HG03565 (cell line): ENCODE measurements around the gene DNAJC17.

Experiments used
- ATAC-seq: cut with Tn5 transposase; IDR thresholded peaks from one replicate; pipeline ENCODE4 v1.9.1; 2021; ENCODE audit warnings: mild to moderate bottlenecking, moderate library complexity; ENCODE audit not compliant: unreplicated experiment

Gene DNAJC17

DNA sequence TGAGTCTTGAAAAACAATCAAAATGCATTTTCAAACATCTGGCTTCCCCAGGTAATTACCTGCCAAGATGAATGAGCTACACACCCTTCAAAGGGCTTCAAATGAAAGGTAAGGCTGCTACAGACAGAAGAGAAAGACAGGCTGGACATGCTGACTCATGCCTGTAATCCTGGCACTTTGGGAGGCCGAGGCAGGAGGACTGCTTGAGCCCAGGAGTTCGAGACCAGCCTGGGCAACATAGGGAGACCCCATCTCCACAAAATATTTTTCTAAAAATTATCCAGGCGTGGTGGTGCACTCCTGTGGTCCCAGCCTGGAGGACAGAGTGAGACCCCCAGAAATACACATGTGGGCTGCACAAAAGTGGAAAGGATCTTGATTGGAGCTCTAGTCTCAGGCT lies 14.9 kb downstream of the DNAJC17 start:
- no peak for ATAC-seq

DNA sequence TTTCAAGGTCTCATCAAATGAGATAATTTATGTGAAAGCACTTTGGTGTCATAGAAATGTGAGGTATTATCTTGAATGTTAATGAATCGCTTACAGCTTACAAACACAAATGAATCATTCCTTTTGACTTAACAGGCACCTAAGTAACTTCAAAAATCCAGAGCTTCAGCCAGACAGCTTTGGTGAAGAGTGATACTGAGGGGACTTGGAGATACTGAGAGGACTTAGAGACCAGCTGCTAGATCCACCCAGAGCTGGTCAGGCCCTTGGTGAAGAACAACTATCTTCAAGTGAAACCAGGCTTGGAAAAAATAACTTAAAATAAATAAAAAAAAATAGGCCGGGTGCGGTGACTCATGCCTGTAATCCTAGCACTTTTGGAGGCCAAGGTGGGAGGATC lies 16.6 kb downstream of the DNAJC17 start:
- ATAC-seq = no peak

DNA sequence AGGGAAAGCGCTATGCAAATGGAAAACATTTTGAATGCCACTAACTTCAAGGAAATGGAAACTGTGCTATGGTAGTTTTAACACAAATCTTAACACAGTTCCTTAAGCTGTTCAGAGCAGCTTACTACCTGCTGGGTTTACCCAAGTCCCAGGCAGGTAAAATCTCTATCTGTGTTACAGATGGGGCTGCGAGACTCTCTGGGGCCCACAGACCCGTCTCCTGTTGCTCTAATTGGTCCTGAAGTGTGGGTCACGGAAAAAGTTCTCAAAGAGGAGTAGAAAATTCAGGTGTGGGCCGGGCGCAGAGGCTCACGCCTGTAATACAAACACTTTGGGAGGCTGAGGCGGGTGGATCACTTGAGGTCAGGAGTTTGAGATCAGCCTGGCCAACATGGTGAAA lies 17.3 kb downstream of the DNAJC17 start:
- ATAC-seq = no peak

DNA sequence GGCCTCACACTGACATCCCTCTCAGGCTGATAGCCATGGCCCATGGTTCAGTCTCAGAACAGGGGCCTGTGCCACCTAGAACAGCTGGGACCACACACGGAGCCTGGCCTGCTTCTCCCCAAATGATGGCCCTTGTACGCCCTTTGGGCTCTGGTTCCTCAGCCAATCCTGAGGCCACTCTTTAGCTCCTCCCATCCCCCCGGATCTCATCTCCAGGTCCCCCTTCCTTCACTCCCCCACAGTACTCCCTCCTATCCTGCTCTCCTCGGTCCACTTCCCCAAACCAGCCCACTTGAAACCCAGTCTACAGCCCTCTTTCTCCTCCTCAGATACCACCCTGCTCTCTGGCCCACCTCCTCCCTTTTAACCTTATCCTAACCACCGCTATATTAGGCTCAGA lies 18.2 kb downstream of the DNAJC17 start:
- no peak for ATAC-seq

DNA sequence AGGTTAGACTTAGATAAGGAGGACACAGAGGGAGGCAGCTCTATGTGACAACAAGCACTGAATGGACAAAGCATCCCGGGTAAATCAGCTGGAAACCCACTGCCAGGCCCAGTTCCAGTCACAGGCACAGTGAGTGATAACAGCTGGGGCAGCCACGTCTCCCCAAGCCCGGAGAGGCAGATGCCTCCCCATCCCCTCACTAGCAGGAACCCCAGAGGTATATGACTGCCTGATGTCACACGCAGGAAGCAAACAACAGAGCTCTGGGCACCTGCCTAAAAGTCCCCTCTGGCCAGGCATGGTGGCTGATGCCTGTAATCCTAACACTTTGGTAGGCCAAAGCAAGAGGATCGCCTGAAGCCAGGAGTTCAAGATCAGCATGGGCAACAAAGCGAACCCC lies 19.3 kb downstream of the DNAJC17 start:
- ATAC-seq = no peak

DNA sequence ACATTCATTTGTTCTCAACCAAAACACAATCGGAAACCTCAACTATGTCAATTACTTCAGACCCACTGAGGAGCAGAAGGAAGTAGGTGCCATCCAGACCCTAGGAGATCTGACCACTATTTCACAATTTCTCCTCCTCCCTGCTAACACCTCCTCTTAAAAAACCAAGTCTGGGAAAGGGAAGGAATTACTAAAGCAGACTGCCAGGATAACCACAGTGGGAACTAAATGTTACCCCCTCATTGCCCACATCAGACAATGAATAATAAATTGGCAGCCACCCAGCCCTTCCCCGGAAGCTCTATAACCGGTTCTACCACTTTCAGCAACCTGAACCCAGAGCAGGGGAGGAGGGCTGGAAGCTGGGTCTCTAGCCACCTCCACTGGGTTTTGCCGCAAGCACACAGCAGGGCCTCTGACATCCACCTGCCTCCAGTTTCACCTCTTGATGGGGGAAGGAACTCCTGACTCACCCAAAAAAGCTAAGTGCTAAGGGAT lies 19.9 kb downstream of the DNAJC17 start:
- ATAC-seq = no peak

DNA sequence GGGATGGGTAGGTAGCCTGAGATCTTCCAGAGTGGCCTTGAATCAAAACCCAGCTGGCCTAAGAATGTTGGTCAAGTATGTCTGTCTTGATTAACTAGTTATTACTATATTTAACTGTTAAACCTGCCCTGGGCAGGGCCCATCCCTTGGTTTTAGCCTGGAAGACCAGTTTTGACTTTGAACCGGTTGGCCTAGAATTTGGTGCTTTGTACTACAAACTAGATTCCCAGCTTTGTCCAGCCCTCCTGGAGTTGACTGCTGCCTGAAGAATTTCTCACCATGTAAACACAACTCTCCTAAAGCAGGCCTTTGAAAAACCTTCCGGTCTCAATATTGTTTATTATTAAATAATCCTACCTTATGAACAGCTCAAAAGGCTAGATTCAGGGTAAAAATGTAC lies 21.5 kb downstream of the DNAJC17 start:
- no peak for ATAC-seq

DNA sequence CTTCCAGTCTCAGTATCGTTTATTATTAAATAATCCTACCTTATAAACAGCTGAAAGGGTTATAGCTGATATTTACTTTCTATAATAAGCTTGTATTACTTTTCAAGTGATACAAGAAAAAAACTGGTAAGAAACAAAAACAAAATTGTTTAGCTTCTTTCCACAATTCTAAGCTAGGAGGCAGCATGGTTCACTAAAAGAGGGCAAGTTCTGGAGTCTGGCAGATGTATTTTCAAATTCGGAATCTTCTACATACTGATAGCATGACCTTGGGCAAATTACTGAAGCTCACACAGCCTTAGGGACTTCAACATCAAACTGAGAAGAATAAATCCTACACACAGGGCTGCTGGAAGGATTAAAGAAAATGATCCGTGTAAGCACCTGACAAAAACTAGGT lies 22.1 kb downstream of the DNAJC17 start:
- no peak for ATAC-seq

DNA sequence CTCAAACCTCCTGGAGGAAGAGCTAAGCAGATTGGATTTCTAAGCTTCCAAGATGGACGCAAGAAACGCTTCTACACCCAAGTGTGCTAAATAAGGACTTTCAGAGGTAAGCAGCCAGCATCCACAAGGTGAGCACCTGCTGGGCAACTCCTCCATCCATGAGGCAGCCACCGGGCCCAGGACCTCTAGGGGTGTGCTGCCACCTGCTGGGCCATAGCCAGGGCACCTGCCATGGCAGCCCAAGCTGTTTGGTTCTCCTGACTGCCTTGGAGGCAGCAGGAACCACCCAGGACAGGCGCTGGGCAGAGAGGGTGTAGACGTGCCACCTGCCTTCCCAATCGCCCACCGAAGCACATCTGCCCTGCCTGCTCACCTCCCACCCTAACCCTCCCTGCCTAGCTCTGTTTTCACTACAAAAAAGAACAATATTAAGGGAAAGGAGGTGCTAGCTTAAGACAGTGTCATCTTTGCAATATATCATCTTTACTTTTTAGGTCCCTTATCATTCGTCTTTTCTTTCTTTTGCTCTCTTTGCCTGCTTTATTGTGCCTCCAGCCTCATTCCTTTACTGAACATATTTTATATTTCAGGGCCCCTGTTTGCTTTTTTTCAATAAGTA lies 24.6 kb downstream of the DNAJC17 start:
- no peak for ATAC-seq

DNA sequence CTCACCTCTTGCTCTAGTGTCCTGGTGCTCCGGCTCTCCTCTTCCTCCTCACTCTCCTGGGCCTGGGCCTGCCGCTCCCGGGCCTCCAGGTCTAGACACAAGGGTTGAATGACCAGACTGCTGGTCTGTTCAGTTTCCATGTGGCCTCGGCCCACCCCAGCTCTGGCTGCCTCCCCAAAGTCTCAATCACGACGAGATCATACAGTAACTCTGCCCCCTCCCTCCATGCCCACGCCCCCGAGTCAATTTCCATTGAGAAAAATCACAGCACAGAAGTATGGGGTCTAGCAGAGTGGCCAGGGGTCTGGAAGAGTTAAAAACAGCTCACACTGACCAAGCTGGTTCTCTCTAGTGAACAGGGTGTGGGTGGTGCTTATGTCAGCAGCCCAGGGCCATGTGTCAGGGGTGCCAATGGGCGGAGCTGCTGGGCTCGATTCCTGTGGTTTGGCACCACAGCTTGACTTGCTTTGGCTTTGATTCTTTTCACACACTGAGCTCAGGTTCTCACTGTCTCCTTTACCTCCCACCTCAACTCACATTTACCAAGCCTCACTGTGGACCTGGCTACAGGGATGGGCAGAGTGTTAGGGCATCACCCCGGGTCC lies 30.6 kb downstream of the DNAJC17 start:
- ATAC-seq = no peak

DNA sequence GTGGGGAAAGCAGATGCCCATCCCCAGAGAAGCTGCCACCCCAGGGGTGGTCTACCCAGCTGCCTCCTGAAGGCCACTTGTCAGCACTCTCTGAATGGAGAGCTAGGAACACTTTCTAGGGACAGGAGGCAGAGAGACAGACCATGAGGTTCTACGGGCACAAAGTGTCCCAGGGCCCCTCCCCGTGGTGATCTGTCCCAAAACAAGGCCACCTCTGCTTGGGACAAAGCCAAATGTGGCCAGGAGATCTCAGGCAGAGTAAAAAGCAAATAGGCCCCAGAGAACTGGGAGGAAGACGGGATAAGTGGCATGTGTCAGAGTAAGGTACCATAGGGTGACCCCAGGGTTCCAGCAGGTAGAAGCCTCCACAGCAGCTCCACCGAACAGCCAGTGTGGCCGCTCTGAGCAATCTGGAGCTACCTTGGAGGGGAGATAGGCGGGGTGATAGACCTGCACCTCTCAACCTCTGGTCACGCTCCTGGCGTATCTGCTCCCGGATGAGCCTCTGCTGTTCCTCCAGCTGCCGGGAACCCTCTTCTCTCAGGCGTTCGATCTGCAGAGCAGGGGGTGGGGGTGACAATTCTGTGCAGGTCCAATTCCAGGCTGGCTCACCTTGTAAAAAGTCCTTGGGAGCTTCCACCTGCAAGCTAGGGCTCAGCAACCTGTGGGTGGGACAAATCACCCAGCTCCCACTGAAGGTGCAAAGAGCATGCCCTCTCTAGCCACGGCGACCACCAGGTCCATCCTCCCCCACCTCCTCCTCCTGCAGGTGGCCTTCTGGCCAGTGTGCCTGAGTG lies 31.3 kb downstream of the DNAJC17 start:
- no peak for ATAC-seq

DNA sequence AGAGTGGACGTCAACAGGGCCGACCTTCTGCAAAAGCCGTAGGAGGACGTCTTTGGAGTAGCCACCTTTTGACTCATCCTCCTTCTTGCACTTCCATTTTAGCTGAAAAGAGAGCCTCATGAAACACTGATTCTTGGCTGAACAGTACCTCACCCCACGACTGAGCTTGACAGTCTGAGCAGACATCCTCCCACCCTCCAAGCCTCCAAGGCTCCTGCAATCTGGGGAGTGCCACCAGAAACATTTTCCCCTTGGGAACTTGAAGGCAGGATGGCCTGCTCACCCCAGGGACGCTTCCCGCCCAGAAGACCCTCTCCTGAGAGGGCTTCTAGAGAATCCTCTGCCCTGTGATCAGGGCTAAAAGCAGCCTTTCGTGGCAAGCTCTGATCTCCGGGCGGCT lies 32.3 kb downstream of the DNAJC17 start:
- ATAC-seq = no peak

DNA sequence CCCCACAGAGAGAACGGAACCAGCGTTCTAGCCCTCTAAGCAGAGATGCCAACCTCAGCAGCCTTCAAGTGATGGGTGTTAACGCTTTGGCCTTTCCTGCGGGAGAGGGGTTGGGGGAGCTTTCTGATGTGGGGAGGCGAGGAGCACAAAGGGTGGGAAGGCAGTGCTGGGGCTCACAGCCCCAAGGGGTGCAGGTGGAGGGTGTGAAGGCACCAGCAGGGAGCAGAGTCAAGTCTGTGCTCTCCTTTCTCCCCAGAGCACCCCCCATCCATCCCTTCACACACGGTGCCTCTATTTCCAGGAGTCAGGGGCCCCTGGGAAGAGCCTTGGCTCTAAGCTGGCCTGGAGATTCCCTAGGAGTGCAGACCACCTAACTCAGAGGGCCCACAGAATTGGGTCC lies 33.4 kb downstream of the DNAJC17 start:
- ATAC-seq = no peak

DNA sequence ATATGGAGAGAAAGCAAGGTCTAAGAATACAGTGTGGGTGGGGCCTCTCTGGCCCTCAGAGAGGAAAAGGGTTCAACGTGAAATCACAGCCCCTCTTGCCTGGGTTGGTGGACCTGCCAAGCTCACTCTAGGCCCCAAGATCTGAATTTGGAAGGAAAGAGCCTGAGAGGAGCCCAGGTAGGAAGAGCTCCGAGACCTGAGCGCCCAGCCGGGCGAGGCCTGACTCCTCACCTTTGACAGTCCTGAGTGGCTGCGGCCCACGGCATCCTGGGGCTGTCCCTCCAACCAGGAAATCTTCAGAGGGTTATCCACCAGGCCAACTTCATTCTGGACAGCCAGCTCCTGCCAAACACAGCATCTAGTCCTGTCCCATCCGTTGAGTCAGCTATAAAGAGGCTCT lies 33.8 kb downstream of the DNAJC17 start:
- no peak for ATAC-seq

DNA sequence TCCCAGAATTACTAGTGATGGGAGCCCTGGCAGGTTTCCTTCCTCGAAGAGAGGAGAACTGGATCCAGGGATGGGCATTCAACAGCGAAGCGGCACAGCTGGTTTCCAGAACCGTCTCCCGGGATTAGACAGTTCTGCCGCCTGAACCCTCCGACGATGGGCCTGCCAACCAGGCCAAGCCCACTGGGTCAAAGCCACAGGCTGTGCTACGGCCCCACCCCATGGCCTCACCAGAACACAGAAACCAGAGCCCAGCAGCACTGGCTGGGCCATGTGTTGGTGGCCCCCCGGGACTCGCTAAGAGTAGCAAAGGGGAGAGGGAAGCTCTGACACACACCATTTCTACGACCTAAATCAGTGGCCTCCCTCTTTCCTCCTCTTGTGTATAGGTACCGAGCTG lies 35.3 kb downstream of the DNAJC17 start:
- ATAC-seq = no peak

DNA sequence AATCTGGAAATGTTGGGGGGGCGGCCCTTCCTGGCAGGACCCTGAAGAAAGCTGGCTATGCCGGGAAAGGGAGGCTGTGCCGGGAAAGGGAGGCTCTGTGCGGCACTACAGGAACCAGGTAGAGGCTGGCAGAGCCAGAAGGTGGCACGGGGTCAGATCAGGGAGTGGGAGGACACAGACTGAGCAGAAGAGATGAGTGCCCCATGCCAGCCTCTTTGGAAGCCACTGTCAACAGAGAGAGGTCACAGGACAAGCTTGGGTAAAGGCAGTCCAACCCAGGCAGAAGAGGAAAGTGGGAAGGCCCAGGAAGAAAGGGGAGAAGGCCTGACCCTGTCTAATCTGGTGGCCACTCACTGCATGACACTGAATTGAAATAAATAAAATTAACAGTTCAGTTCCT lies 36.0 kb downstream of the DNAJC17 start:
- ATAC-seq = no peak

DNA sequence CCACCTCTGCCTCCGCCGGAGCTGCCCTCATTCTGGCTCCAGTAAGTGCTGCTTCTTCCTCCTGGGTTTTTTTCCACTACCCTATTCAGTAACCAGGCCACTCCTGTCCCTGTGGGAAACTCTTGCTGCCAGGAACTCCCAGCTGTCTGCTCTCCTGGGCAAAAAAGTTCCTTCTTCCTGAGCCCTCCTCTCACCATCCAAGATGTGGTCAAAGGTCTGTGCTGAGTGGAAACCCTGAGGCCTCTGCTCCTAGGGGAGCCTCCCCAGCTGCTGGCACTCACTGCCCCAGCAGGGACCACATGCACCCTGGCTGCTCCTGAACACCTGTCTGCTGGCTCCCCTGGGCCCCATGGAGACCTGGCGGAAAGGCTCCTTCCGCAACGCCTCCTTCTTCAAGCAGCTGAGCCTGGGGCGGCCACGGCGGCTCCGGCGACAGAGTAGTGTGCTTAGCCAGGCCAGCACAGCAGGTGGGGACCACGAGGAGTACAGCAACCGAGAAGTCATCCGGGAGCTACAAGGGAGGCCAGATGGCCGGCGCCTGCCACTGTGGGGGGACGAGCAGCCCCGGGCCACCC lies 37.0 kb downstream of the DNAJC17 start:
- ATAC-seq = no peak

DNA sequence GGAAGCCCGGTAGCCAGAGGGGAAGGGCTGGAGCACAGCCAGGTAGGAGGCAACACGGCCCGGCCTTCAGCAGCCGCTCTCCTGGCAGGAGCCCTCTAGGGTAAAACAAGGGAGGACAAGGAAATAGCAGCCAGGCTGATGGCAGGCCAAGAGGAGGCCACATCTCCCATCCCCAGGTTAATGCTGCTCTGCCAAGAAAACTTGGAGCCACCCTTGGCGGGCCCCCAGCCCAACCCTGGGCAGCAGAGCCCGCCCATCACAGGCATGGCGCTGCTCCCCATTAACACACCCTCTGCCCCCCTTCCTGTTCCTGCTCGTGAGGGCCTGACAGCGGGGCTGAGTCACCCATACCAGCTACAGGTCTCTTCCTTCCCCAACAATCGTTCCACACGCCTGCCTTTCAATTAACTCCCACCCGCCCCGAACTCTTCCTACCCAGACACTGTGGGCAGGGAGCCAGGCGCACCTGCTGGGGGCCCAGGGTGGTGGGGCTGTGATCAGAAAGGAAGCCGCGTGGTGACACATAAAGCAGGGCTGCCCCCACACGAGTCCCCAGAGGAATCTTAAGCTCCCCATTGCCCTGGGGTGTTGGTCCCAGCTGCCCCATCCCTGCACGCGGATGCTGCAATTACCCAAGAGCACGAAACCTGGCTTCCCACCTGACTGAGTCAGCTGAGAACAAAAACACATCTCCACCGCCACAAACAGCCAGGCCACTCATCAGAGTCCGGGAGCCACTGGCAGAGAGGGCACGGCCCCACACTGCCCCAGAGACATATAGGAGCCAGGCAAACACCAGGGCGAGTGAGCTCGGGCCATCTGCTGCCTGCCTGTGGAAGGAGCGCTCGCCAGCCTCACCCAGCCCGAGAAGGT lies 37.8 kb downstream of the DNAJC17 start, which contains the start of gene C15orf62:
TSS of gene C15orf62 (plus strand) at position 707 of the 873 bp plus-strand sequence. CDS start 516 bp downstream, outside the sequence.
- no peak for ATAC-seq

DNA sequence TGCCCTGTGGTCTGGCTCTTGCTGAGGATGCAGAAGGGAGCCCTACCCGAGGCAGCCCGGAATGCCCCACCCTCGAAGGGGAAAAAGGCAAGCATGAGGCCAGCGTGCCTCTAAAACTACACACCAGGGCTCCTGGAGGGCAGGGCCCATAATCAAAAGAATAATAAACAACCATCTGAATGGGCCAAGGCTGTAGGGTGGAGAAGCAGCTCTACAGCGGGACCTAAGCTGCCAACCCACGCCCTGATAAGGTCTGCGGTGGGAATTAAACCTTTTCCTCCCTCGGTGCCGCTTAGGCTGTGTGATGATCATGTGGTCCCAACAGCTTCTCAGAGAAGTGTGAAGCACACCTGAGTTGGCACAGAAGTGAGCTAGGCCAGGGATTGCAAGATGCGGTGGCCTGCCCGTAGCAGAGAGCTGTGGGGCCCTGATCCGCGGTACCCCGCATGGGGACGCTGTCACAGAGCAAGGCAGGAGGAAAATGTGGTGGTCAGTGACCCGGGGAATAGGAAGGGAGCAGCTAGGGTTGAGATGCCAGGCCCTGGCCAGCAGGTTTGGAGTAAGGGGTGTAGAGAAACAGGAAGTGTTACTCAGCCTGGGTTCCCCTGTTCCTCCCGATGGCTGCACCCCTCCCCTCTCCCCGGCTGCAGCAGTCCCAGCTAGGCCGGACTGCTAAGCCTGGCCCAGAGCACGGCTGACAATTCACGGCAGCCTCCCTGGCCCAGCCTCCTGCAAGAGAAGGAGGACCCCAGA lies 38.6 kb downstream of the DNAJC17 start:
- ATAC-seq = no peak
